Measurements from ENCODE around the gene FLVCR1. TPM values are rescaled to one million over a fixed set of nuclear protein-coding genes. Genes with fewer than 3 reads are reported as not detected.
"Not testable (repeated sequence)": the region's sequence is repeated elsewhere in the genome, so short reads cannot be mapped to it uniquely, and the experiment has no call there.

Gene FLVCR1
- total and polyA plus RNA-seq, 10 donors, result 3.6 to 10.7 (median 8.0) TPM

- Histone ChIP-seq H3K27ac (no peak overlapping the region), H3K4me1 (no peaks in the 10 kb centered on the region), H3K4me3 (no peak overlapping the region), H3K36me3 (peaks cover 0 to 40% (median 23%) of the 10 kb centered on the region in 6 donors), H3K27me3 (replicated peaks in 1 of 7) (no peaks in the 10 kb centered on the region), H3K9me3 (peaks cover 0 to 55% (median 37%) of the 10 kb centered on the region in 8 donors)
- no peak for DNase-seq
- TF ChIP-seq POLR2A (IDR thresholded peaks at IDR 0.05) (no peak), POLR2AphosphoS5 (IDR thresholded peaks at IDR 0.05) (no peak), CTCF (IDR thresholded peaks at IDR 0.05 in 8 of 11, conservative IDR thresholded peaks at IDR 0.05 in 3 of 11) (no peak)
- intact Hi-C loops (cut with DNase I; ENCODE audit: low total_unique reads), result no loop called here
- 74 to 100% (median 96%) methylated on average over 2 of the region's 2 CpGs for WGBS, 5 donors
Measured at GRCh38 chr1:212901290-212901689, 43.2 kb downstream of the FLVCR1 start.

- H3K27me3 ChIP-seq (replicated peaks in 1 of 7), result no peaks in the 10 kb centered on the region
- H3K27ac ChIP-seq, result no peak overlapping the region
- intact Hi-C loops (cut with DNase I; ENCODE audit: low total_unique reads), result no loop called here
- TF ChIP-seq POLR2AphosphoS5 (IDR thresholded peaks at IDR 0.05), result no peak
- no peak for TF ChIP-seq CTCF (IDR thresholded peaks at IDR 0.05 in 8 of 11, conservative IDR thresholded peaks at IDR 0.05 in 3 of 11)
- no peak for TF ChIP-seq POLR2A (IDR thresholded peaks at IDR 0.05)
- H3K4me3 ChIP-seq, result no peak overlapping the region
- H3K4me1 ChIP-seq, result no peaks in the 10 kb centered on the region
- peaks cover 0 to 33% (median 19%) of the 10 kb centered on the region in 6 donors for H3K36me3 ChIP-seq
- DNase-seq, result no peak
- WGBS, 5 donors, result 79 to 98% (median 95%) methylated on average over 3 of the region's 3 CpGs
- peaks cover 0 to 55% (median 37%) of the 10 kb centered on the region in 8 donors for H3K9me3 ChIP-seq
Measured at GRCh38 chr1:212902054-212902453, 44.0 kb downstream of the FLVCR1 start.

GRCh38 chr1:212903664-212904063 lies 45.6 kb downstream of the FLVCR1 start:
- 62 to 83% (median 82%) methylated on average over 1 of the region's 1 CpG for WGBS, 5 donors
- Histone ChIP-seq H3K4me3 (no peak overlapping the region), H3K27me3 (replicated peaks in 1 of 7) (no peaks in the 10 kb centered on the region), H3K27ac (no peak overlapping the region), H3K4me1 (no peaks in the 10 kb centered on the region), H3K9me3 (peaks cover 0 to 55% (median 37%) of the 10 kb centered on the region in 8 donors), H3K36me3 (peaks cover 0 to 17% (median 12%) of the 10 kb centered on the region in 6 donors)
- DNase-seq, result no peak
- TF ChIP-seq POLR2AphosphoS5 (IDR thresholded peaks at IDR 0.05), result no peak
- no peak for TF ChIP-seq CTCF (IDR thresholded peaks at IDR 0.05 in 8 of 11, conservative IDR thresholded peaks at IDR 0.05 in 3 of 11)
- no peak for TF ChIP-seq POLR2A (IDR thresholded peaks at IDR 0.05)
- intact Hi-C loops (cut with DNase I; ENCODE audit: low total_unique reads), result no loop called here

- DNase-seq; H3K27ac ChIP-seq; intact Hi-C loops (cut with DNase I; ENCODE audit: low total_unique reads); H3K27me3 ChIP-seq (replicated peaks in 1 of 7); H3K4me3 ChIP-seq; H3K4me1 ChIP-seq; H3K36me3 ChIP-seq: not testable (repeated sequence)
- peaks cover 0 to 16% (median 2%) of the 10 kb centered on the region in 8 donors for H3K9me3 ChIP-seq
- 82 to 92% (median 86%) methylated on average over 12 of the region's 12 CpGs for WGBS, 5 donors
Measured at GRCh38 chr1:212908071-212908470, 50.0 kb downstream of the FLVCR1 start.

GRCh38 chr1:212908971-212909370 lies 50.9 kb downstream of the FLVCR1 start:
- Histone ChIP-seq H3K4me3 (no peak overlapping the region), H3K27me3 (replicated peaks in 1 of 7) (no peaks in the 10 kb centered on the region), H3K4me1 (no peaks in the 10 kb centered on the region), H3K9me3 (peaks cover 0 to 7% (median 0%) of the 10 kb centered on the region in 8 donors), H3K27ac (no peak overlapping the region), H3K36me3 (no peaks in the 10 kb centered on the region)
- TF ChIP-seq POLR2AphosphoS5 (IDR thresholded peaks at IDR 0.05) (no peak), CTCF (IDR thresholded peaks at IDR 0.05 in 8 of 11, conservative IDR thresholded peaks at IDR 0.05 in 3 of 11) (no peak), POLR2A (IDR thresholded peaks at IDR 0.05) (no peak)
- intact Hi-C loops (cut with DNase I; ENCODE audit: low total_unique reads), result no loop called here
- WGBS, 5 donors, result 84 to 93% (median 88%) methylated on average over 2 to 3 of the region's 3 CpGs
- no peak for DNase-seq

All from spleen (tissue), 11 donors.